NCI-H128 (cell line): Measurements from ENCODE around the gene MAPKAP1.

Source experiments
- DNase-seq: peaks from one replicate; lab custom pipeline; 2025; ENCODE audit not compliant: unreplicated experiment; lab: John Stamatoyannopoulos, UW

MAPKAP1 gene

GRCh38 chr9:125646217-125646616 lies 60.8 kb downstream of the MAPKAP1 start:
- DNase-seq, result no peak

- no peak for DNase-seq
Observed at GRCh38 chr9:125644819-125645507, 62.0 kb downstream of the MAPKAP1 start.

GRCh38 chr9:125642311-125642710 lies 64.7 kb downstream of the MAPKAP1 start:
- no peak for DNase-seq

GRCh38 chr9:125639057-125639456 lies 68.0 kb downstream of the MAPKAP1 start:
- no peak for DNase-seq

GRCh38 chr9:125638239-125639045 lies 68.6 kb downstream of the MAPKAP1 start:
- DNase-seq, result no peak

GRCh38 chr9:125637241-125637640 lies 69.8 kb downstream of the MAPKAP1 start:
- DNase-seq, result no peak

GRCh38 chr9:125635888-125636287 lies 71.1 kb downstream of the MAPKAP1 start:
- DNase-seq, result no peak

GRCh38 chr9:125634040-125634717 lies 72.8 kb downstream of the MAPKAP1 start:
- DNase-seq, result no peak

GRCh38 chr9:125633116-125633745 lies 73.8 kb downstream of the MAPKAP1 start:
- DNase-seq, result no peak

- DNase-seq, result no peak
Observed at GRCh38 chr9:125632321-125633115, 74.5 kb downstream of the MAPKAP1 start.

- no peak for DNase-seq
Observed at GRCh38 chr9:125631391-125632085, 75.5 kb downstream of the MAPKAP1 start.

GRCh38 chr9:125630436-125630835 lies 76.6 kb downstream of the MAPKAP1 start:
- no peak for DNase-seq

- no peak for DNase-seq
Observed at GRCh38 chr9:125629446-125629845, 77.6 kb downstream of the MAPKAP1 start.

- no peak for DNase-seq
Observed at GRCh38 chr9:125626187-125626586, 80.8 kb downstream of the MAPKAP1 start.

GRCh38 chr9:125621170-125621569 lies 85.8 kb downstream of the MAPKAP1 start:
- DNase-seq, result no peak

GRCh38 chr9:125620216-125620615 lies 86.8 kb downstream of the MAPKAP1 start:
- no peak for DNase-seq

- no peak for DNase-seq
Observed at GRCh38 chr9:125617087-125617486, 89.9 kb downstream of the MAPKAP1 start.

- DNase-seq, result no peak
Observed at GRCh38 chr9:125613141-125613540, 93.9 kb downstream of the MAPKAP1 start.

- no peak for DNase-seq
Observed at GRCh38 chr9:125612616-125613015, 94.4 kb downstream of the MAPKAP1 start.
